HG02981 (cell line): ENCODE data around the gene NEU3.
"Not testable (repeated sequence)": the region's sequence is repeated elsewhere in the genome, so short reads cannot be mapped to it uniquely, and the experiment has no call there.

Source experiments
- ATAC-seq: cut with Tn5 transposase; IDR thresholded peaks from one replicate; pipeline ENCODE4 v1.9.1; 2021; ENCODE audit warnings: mild to moderate bottlenecking, moderate library complexity; ENCODE audit not compliant: unreplicated experiment

Gene NEU3

GRCh38 chr11:74988541-74989259, at the start of gene NEU3:
Gene NEU3 (plus strand): TSS chr11:74988933. CDS start chr11:74989061, 128 bp downstream.
- peak; percentile 80 for ATAC-seq

GRCh38 chr11:74941492-74941891, 47.2 kb upstream of the NEU3 start:
- no peak for ATAC-seq

DNA sequence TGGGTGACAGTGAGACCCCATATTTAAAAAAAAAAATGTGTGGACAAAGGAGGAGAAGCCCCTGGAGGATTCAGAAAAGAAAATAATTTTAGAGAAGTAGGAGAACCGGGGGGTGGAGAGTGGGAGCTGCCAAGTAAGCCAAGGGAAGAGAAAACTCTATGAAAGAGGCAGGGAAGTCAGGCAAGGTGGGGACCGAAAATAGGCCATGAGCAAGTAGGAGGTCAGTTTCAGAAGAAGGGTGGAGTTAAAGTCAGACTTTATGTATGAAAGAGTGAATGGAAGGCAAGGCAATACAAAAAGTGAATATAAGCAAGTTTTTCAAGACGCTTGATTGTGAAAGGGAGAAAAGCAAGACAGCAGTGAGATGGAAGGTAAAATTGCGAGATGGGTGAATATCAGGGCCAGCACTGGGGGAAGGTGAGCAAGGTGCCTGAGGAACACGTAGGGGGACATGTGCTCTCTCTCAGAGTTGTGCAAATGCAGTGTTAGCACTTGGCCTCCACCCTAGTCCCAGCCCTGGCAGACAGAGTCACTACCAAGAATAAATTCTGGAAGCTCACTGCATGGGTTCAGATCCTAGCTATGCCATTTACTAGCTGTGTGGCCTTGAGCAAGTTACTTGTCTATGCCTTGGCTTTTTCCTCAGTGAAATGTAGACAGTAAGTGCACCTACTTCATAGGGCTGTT, 46.5 kb upstream of the NEU3 start:
- no peak for ATAC-seq

DNA sequence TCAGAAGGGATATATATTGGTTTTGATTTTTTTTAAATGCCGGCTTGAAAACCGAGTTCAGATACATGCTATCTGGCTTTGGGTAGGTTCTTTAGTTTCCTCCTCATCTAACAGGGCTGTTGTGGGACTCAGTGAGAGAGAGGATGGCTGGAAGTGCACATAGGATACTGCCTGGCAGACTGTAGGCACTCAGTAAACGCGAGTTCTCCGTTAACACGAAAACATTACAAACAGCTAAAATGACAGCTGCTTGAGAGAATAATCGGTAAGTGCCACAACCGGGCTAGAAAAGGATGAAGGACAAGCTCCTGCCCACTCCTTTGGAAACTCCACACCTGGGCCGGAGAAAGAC, 40.2 kb upstream of the NEU3 start:
- peak; percentile 10 for ATAC-seq

- ATAC-seq, result peak; percentile 93
These were observed 39.6 kb upstream of the NEU3 start, which contains the start of the genes SPCS2 and XRRA1 for GRCh38 chr11:74948898-74949752. Gene SPCS2 (plus strand): TSS chr11:74949266. CDS start chr11:74949286, 20 bp downstream. Gene XRRA1 (minus strand): TSS chr11:74949091. CDS start chr11:74940878, 8,213 bp downstream.

DNA sequence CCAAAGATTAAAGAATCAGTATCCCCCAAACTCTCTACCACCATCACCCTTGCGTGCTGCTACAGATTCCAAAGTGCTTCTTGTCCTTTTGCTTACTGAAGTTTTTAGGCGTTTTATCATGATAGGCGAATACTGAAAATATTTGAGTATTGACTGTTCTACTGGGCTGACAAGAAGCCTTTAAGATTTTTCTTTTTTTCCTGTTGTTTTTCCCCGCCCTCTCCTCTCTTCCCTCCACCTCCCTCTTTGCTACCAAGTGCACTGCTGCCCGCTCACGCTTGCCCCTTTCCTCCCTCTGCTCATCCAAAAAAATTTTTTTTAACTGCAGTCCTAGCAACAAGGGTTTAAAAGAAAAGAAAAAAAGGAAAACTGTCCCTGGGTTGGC, 39.0 kb upstream of the NEU3 start:
- no peak for ATAC-seq

DNA sequence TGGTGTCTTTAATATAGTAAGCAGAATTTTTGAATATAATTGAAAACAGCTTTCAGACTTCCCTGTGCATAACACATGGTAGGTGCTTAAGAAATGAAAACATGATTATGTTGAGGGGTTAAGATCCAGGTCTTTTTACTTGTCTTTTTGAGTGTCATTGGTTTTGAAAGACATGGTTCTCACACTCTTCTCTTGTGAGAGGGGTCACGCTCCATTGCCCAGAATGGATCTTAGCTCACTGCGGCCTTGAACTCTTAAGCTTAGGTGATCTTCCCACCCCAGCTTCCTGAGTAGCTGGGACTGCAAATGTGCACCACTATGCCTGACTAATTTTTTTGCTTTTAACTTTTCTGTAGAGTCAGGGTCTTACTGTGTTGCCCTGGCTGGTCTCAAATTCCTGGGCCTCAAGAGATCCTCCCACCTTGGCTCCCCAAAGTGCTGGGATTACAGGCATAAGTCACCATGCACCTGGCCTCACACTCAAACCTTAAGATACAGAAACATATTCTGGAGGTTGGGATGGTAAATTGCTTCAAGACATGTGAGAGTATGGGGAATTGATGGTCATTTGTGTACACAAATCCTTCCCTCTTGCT, 38.3 kb upstream of the NEU3 start:
- ATAC-seq, result no peak

DNA sequence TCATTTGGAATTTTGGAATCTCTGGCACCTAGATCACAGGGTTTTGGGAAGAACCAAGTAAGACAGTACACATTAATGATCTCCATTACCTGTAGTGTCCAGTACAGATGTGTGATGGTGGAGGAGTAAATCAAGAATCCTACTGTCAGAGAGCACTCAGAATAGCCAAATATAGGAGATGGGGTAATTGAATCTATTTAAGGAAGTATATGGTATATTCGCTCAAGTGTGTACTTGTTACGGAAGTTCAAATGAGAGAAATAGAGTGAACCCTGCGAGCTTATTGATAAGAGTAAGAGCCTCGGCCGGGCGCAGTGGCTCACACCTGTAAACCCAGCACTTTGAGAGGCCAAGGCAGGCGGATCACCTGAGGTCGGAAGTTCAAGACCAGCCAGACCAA, 37.5 kb upstream of the NEU3 start:
- ATAC-seq, result no peak

- ATAC-seq, result no peak
These were observed 36.0 kb upstream of the NEU3 start for GRCh38 chr11:74952752-74953151.

DNA sequence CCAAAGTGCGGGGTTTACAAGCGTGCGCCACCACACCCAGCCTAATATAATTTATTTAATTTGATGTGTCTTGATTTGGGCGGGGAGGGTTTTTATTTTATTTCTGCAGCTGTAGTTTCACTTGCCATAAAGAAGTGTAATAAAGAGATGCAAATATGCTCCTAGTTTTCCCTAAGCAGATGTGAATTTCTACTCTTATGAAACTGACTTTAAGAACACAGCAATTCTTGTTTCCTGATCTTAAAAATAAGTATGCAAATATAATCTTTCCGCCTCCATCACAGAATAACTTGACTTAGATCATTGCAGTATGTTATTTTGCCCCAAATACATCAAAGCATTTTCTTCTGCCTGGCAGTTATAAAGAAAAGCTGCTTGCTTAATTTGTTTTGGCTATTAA, 35.3 kb upstream of the NEU3 start:
- ATAC-seq, result no peak

- no peak for ATAC-seq
These were observed 34.5 kb upstream of the NEU3 start for GRCh38 chr11:74954199-74954598.

DNA sequence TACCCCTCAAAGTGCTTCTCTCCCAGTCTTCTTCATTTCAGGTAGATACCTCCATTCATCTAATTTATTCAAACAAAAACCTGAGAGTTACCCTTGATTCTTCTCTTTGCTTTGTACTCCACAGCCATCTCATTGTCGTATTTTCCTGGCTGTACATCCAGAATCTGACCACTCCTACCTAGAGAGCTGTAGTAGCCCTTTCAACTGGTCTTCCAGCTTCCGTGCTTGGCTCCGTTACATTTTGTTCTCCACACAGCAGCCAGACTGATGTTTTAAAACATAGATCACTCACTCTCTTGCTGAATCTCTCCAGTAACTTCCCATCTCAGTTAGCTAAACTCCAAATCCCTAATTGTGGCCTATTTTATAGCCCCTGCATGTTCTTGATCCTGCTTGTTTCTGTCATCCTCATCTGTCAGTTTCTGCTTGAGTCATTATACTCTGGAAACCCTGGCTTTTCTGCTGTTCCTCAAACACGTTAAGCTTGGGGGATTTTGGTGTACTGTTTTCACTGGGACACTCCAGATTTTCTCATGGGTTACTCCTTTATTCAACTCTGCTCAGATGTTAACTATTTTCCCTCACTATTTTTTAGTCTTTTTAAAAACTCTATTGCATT, 32.2 kb upstream of the NEU3 start:
- no peak for ATAC-seq

GRCh38 chr11:74957937-74958629, 30.6 kb upstream of the NEU3 start:
- no peak for ATAC-seq

GRCh38 chr11:74960128-74960527, 28.6 kb upstream of the NEU3 start:
- ATAC-seq, result not testable (repeated sequence)

GRCh38 chr11:74966651-74967050, 22.1 kb upstream of the NEU3 start:
- no peak for ATAC-seq

DNA sequence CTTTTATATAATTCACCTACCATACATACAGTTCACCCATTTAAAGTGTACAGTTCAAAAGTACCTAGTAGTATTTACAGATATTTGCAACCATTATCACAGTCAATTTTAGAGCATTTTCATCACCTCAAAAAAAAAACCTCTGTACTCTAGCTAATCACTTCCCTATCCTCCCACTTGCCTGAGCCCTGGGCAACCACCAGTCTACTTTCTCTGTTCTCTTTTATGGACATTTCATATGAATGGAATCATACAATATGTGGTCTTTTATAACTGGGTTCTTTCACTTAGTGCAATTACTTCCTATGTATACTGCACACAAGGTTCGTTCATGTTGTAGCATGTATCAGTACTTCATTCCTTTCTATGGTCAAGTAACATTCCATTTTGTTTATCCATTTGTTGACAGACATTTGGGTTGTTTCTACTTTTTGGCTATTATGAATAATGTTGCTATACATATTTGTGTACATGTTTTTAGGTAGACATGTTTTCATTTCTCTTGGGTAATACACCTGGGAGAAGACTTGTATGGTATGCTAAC, 17.8 kb upstream of the NEU3 start:
- ATAC-seq, result no peak

DNA sequence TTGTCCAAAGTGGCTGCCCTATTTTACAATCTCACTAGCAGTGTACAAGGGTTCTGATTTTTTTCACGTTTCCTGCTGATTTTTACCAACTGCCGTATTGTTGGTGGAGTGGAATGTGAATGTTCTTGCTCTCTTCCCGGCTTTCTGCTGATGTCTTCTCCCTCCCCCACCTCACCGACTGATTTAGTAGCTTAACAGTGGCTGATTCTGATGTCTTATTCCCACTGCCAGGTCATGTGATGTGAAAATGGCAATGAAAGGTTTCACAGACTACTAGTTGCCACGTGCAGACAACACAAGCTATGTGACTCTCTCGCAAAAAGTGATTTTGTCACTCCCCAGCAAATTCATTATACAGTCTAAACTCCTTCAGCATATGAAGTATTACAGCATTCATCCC, 17.3 kb upstream of the NEU3 start:
- ATAC-seq, result no peak

DNA sequence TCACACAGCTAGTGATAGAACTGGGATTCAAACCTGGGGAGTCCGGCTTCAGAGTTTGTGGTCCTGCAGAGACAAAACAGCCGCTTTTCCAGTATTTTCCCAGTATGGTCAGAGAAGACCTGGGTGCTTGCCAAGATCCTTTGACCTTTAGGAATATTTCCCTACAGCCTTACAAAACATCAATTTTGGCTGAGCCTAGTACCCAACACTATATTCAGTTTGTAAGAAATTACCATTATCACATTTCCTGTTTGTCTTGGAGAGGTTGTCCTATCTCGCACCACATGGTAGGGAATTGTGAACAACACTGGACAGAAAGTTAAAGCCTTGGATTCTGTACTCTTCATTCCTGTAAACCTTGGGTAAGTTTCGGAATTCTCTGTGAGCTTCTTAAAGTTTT, 10.7 kb upstream of the NEU3 start:
- ATAC-seq, result no peak

- ATAC-seq, result no peak
These were observed 8.1 kb upstream of the NEU3 start for GRCh38 chr11:74980634-74981033.

DNA sequence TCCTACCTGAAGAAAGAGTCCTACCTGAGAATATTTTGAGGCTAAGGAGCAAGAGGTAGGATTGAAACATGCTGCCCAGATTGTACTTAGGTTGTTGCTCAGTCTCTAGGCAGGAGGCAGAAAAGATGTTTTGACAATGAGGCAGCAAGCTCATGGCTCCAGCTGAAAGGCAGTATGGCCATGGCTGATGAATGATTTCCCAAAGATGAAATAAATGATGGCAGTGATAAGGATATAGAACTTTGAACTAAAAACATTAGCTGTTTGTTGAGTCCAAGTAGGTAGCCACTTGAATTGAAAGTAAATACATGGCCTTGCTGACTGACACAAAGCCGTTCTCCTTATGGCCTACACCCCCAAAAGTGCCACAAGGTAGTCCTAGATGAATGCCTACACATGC, 6.8 kb upstream of the NEU3 start:
- ATAC-seq, result no peak
